Stromal cell of bone marrow (primary cell): ENCODE results near the gene TCF7L1.

Source experiments
- DNase-seq: peaks from one replicate; pipeline ENCODE4 v3.0.0-alpha.2; 2012; ENCODE audit warnings: low read depth

Gene TCF7L1

GRCh38 chr2:85255456-85255812, 122.2 kb downstream of the TCF7L1 start:
- DNase-seq = no peak

GRCh38 chr2:85255813-85256594, 122.8 kb downstream of the TCF7L1 start:
- DNase-seq = no peak

GRCh38 chr2:85257359-85257969, 124.3 kb downstream of the TCF7L1 start:
- no peak for DNase-seq

GRCh38 chr2:85257970-85258605, 124.9 kb downstream of the TCF7L1 start:
- no peak for DNase-seq

GRCh38 chr2:85259101-85259590, 126.0 kb downstream of the TCF7L1 start:
- DNase-seq = peak; percentile 57

GRCh38 chr2:85259879-85260278, 126.7 kb downstream of the TCF7L1 start:
- DNase-seq = no peak

- DNase-seq = no peak
Measured at GRCh38 chr2:85263591-85263990, 130.4 kb downstream of the TCF7L1 start.

GRCh38 chr2:85264471-85264870, 131.3 kb downstream of the TCF7L1 start:
- DNase-seq = no peak

GRCh38 chr2:85265304-85265703, 132.1 kb downstream of the TCF7L1 start:
- DNase-seq = no peak

- no peak for DNase-seq
Measured at GRCh38 chr2:85266146-85267041, 133.2 kb downstream of the TCF7L1 start.

GRCh38 chr2:85269959-85270358, 136.8 kb downstream of the TCF7L1 start:
- DNase-seq = no peak

GRCh38 chr2:85272357-85272756, 139.2 kb downstream of the TCF7L1 start:
- no peak for DNase-seq

GRCh38 chr2:85273738-85274731, 140.8 kb downstream of the TCF7L1 start:
- DNase-seq = no peak

GRCh38 chr2:85275984-85276540, 142.9 kb downstream of the TCF7L1 start:
- no peak for DNase-seq

GRCh38 chr2:85276571-85277118, 143.5 kb downstream of the TCF7L1 start:
- DNase-seq = no peak

GRCh38 chr2:85277416-85278158, 144.4 kb downstream of the TCF7L1 start:
- DNase-seq = peak; percentile 65

- DNase-seq = no peak
Measured at GRCh38 chr2:85278361-85278760, 145.2 kb downstream of the TCF7L1 start.

GRCh38 chr2:85281553-85281952, 148.4 kb downstream of the TCF7L1 start:
- DNase-seq = no peak

GRCh38 chr2:85282914-85283313, 149.7 kb downstream of the TCF7L1 start:
- no peak for DNase-seq
